Mononuclear cell (primary cell): ENCODE data around the gene ZEB1. TPM values are rescaled to one million over a fixed set of nuclear protein-coding genes. Genes with fewer than 3 reads are reported as not detected.

ENCODE experiments used
- H3K27me3 ChIP-seq: 2 replicates; pipeline ENCODE4 v1.6.0; 2011; ENCODE audit warnings: low read length, control low read depth; ENCODE audit not compliant: insufficient read depth
- H3K4me1 ChIP-seq: 2 replicates; pipeline ENCODE4 v1.5.1; 2011; ENCODE audit warnings: mild to moderate bottlenecking, low read length, control low read depth; ENCODE audit not compliant: insufficient read depth
- H3K4me3 ChIP-seq: 2 replicates; pipeline ENCODE4 v1.5.1; 2011; ENCODE audit warnings: mild to moderate bottlenecking, low read length, moderate library complexity
- H3K9me3 ChIP-seq: 2 replicates; pipeline ENCODE4 v1.5.1; 2011; ENCODE audit warnings: low read depth, mild to moderate bottlenecking, control low read depth, low read length
- total RNA-seq: library from RNA; depleted of rRNA; stranded (reverse); fragments of >200 nt; gene quantifications from one replicate; pipeline ENCODE4 v1.2.3, GENCODE V29; 2012

ZEB1 gene
- total RNA-seq, 1 donor, result 172 TPM

- H3K4me1 ChIP-seq, result peaks cover 30% of the 10 kb centered on the region
- no peak overlapping the region for H3K4me3 ChIP-seq
- no peaks in the 10 kb centered on the region for H3K27me3 ChIP-seq
- H3K9me3 ChIP-seq, result no peaks in the 10 kb centered on the region
These were observed 259.3 kb downstream of the ZEB1 start for GRCh38 chr10:31578181-31578852.

DNA sequence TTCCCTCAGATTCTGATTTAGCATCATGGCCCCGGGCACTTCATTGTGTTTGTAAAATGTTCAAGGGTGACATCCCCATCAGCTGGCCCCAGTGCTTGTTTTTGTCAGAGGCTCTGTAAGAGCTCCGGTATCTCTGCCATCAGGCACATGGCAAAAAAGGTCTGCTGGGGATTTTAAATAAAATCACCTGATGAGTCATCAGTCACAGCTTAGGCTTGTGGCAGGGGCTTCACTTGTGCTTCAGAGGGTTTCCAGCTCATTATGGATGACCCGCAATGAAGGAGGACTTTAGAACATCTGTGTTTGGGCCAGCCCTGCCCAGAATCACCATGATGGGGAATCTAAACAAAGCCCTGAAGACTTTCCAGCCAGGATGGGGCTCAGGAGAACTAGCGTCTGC lies 259.9 kb downstream of the ZEB1 start:
- Histone ChIP-seq H3K27me3 (no peaks in the 10 kb centered on the region), H3K9me3 (no peaks in the 10 kb centered on the region), H3K4me3 (no peak overlapping the region), H3K4me1 (peaks cover 37% of the 10 kb centered on the region)
